CD4-positive, alpha-beta T cell treated with Interleukin-17A for 1 hour (primary cell): ENCODE measurements around the gene HIP1R.
"Not testable (repeated sequence)": the region's sequence is repeated elsewhere in the genome, so short reads cannot be mapped to it uniquely, and the experiment has no call there.

ENCODE experiments used
- DNase-seq: peaks from one replicate; pipeline ENCODE4 v3.0.0-alpha.2; 2020

HIP1R gene

DNA sequence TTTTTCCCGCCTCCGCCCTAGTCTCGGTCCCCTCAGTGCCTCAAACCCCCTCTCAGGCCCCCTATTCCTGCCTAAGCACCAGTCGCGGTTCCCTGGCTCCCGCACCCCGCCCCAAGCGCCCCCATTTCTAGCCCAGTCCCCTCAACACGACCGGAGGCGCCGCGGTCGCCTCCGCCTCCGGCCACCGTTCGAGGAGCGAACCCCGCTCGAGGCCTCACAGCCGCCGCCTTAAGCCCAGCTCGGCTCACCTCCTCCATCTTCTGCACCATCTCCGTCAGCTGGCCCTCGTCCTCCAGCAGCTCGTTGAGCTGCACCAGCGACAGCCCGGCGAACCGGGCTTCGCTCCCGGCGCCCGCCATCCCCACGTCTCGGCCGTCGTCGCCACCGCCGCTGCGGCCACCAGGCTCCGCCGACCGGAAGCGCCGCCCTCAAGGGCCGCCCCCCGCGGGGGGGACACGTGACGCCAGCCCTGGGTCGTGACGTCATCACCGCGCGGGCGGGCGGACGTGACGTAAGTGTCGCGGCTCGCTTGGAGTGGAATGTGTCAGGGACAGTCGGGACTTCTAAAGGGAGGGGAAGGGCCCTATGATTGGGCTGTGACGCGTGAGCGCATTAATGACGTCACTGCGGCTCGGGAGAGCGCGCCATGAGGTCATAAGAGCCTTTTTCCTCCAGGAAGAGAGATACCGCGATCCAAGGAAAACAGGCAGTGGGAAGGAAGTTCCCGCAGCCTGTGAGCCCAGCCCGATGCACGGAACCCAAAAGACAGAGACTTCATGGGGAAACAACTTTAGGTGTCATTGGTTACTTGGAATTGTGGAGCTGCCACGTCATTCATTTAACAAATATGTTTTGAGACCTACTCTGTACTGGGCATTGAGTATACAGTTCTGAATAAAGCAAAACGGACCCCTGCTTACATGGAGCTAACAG is 60.7 kb downstream of the HIP1R start, which contains the start of gene VPS37B:
Gene VPS37B, minus strand, starts transcription at position 421 of the 933 bp plus-strand sequence. Its CDS starts 62 bp downstream, at position 359.
- DNase-seq: peak; percentile 93

DNA sequence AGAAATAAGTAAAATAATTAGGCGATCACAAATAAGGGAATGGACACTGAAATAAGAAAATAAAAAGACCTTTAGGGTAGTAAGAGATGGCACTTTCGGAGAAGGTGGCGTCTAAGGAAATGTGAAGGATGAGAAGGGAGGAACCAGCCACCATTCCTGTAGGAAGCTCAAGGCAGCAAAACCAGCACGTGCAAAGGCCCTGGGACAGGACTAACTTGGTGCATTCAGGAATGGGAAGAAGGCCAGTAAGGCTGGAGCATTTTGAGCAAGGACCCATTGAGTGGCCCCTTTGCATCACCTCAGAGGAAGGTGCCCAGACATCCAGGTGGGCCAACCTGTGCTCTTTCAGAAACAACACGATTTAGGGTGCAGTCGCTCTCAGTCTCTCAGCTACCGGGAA is 61.4 kb downstream of the HIP1R start:
- DNase-seq: no peak

DNA sequence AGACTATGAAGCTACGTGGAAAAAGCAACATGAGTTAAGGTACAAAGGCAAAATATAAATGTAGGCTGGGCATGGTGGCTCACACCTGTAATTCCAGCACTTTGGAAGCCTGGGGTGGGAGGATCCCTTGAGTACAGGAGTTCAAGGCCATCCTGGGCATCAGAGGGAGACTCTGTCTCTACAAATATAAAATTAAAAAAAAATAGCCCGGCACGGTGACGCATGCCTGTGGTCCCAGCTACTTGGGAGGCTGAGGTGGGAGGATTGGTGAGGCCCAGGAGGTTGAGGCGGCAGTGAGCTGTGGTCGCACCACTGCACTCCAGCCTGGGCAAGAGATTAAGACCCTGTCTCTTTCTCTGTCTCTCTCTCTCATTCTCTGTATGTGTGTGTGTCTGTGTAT is 64.6 kb downstream of the HIP1R start:
- no peak for DNase-seq

DNA sequence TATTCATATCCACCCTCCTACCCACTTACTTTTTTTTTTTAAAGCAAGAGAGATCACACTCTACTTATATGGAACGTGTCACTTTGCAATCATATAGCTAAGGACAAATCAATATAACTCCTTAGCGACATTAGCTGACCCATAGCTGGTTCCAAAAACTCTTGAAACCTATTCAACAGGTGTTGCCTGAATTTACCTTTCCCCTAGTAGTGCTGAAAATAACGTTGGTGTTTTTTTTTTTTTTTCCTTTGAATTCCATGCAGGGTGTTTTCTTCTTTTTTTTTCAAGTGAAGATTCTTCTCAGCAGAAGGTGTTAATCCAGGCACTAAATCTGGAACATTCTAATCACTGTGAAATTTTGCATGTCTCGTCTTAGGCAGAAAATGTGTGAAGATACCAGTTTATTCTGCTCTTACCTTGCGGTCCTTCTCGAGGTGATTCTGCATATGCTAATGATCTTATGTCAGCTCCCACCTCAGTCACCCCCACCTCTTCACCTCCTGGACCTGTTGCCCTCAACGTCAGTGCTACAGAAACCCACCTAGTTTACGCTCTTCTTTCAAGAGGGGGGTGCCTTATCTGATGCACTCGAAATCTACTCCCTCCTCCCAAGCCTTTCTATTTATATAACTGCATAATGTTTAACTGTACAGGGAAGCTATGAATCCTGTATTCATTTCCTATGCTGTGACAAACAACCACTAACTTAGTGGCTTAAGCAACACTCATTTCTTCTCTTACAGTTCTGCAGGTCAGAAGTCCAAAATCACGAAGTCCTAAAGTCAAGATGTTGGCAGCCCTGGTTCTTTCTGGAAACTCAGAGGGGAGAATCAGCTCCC is 67.8 kb downstream of the HIP1R start:
- DNase-seq: no peak

DNA sequence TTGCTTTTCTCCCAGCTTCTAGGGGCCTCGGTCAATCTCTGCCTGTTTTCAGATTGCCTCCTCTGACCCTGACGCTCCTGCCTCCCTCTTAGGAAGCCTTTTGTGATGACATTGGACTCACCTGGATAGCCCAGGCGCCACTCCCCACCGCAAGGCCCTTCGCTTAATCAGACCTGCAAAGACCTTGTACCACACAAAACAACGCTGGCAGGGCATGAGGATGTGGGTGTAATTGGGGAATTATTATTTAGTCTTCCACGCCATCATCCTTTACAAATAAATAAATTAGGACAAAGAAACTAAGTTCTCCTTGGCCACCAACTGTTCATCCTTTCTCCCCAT is 68.4 kb downstream of the HIP1R start:
- no peak for DNase-seq

DNA sequence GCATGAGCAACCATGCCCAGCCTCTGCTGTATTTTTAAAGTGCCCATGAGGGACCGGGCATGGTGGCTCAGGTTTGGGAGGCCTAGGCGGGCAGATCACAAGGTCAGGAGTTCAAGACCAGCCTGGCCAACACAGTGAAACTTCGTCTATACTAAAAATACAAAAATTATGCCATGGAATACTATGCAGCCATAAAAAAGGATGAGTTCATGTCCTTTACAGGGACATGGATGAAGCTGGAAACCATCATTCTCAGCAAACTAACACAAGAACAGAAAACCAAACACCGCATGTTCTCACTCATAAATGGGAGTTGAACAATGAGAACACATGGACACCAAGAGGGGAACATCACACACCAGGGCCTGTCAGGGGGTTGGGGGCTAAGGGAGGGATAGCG is 70.0 kb downstream of the HIP1R start:
- DNase-seq: not testable (repeated sequence)

DNA sequence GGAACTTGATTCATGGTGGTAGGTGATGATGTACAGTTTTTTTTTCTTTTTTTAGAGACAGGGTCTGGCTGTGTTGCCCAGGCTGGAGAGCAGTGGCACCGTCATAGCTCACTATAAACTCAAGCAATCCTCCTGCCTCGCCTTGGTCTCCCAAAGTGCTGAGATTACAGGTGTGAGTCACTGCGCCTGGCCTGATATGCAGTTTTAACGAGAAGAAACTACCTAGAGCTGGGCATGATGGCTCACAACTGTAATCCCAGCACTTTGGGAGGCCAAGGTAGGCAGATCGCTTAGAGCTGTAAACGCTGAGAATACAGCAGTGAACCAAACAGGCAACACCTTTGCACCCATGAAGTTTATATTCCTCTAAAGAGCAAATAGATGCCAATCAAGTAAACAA is 73.7 kb downstream of the HIP1R start:
- DNase-seq: no peak

DNA sequence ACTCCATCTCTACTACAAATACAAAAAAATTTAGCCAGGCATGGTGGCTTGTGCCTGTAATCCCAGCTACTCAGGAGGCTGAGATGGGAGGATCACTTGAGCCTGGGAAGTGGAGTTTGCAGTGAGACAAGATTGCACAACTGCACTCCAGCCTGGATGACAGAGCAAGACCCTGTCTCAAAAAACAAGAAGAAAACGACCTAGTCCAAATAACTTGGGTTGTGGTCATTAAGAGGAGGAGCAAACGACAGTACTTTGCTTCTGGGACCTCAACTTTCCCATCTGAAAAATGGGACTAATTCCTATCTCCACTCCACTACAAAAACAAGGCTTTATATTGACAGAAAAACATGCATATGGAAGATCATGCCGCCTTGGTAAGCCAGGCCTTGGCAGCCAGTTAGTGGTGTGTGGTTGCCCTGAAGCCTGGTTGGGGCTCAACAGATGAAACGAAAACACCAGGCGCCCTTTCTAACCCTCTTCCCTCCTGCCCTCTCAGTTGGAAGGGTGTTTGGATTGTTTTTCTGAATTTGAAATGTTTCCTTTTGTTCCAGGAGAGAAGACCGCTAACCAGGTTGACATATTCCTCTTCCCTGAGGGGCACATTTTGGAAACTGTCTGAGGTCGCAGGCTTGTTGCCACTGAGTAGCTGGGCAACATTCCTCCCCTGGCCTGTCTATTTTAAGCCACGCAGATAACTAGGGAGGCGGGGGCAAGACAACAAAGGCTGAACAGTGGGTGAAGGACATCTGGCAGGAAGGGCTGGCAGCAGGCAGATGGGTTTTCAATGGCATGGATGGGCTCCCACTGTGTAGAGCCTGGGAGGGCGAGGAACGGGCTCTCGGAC is 74.4 kb downstream of the HIP1R start:
- no peak for DNase-seq
